LoVo (cell line): ENCODE results near the gene SSBP2.
A peak's percentile ranks its signal among the peaks of the same experiment; 100 is the strongest.

ENCODE experiments used
- DNase-seq: peaks from one replicate; pipeline ENCODE4 v3.0.0-alpha.2; 2016; ENCODE audit warnings: low spot score

SSBP2 gene

GRCh38 chr5:81766611-81767010 lies 15.7 kb upstream of the SSBP2 start:
- no peak for DNase-seq

GRCh38 chr5:81763294-81763928 lies 12.5 kb upstream of the SSBP2 start:
- no peak for DNase-seq

- no peak for DNase-seq
These were observed 12.0 kb upstream of the SSBP2 start for GRCh38 chr5:81762853-81763252.

GRCh38 chr5:81762401-81762800 lies 11.5 kb upstream of the SSBP2 start:
- DNase-seq: no peak

GRCh38 chr5:81761970-81762369 lies 11.1 kb upstream of the SSBP2 start:
- DNase-seq: no peak

GRCh38 chr5:81761270-81761669 lies 10.4 kb upstream of the SSBP2 start:
- DNase-seq: no peak

GRCh38 chr5:81760521-81760920 lies 9.6 kb upstream of the SSBP2 start:
- DNase-seq: no peak

- DNase-seq: no peak
These were observed 8.7 kb upstream of the SSBP2 start for GRCh38 chr5:81759632-81760005.

- no peak for DNase-seq
These were observed 6.5 kb upstream of the SSBP2 start for GRCh38 chr5:81757404-81757803.

GRCh38 chr5:81756016-81756415 lies 5.1 kb upstream of the SSBP2 start:
- DNase-seq: no peak

GRCh38 chr5:81755320-81755719 lies 4.4 kb upstream of the SSBP2 start:
- peak; percentile 76 for DNase-seq

GRCh38 chr5:81754621-81755020 lies 3.7 kb upstream of the SSBP2 start:
- DNase-seq: no peak

- DNase-seq: no peak
These were observed 2.5 kb upstream of the SSBP2 start for GRCh38 chr5:81753429-81753828.

- no peak for DNase-seq
These were observed 1.7 kb upstream of the SSBP2 start for GRCh38 chr5:81752644-81752963.

GRCh38 chr5:81751836-81752643 lies 1.1 kb upstream of the SSBP2 start:
- no peak for DNase-seq

GRCh38 chr5:81750308-81751008 lies 439 bp downstream of the SSBP2 start:
- DNase-seq: no peak

GRCh38 chr5:81749561-81750307 lies 1.2 kb downstream of the SSBP2 start:
- DNase-seq: no peak

GRCh38 chr5:81749192-81749560 lies 1.7 kb downstream of the SSBP2 start:
- DNase-seq: no peak

GRCh38 chr5:81748556-81748955 lies 2.3 kb downstream of the SSBP2 start:
- DNase-seq: no peak

GRCh38 chr5:81747030-81747429 lies 3.9 kb downstream of the SSBP2 start:
- DNase-seq: no peak

- DNase-seq: no peak
These were observed 10.1 kb downstream of the SSBP2 start for GRCh38 chr5:81740758-81741157.

GRCh38 chr5:81739291-81739690 lies 11.6 kb downstream of the SSBP2 start:
- DNase-seq: no peak

- DNase-seq: no peak
These were observed 21.6 kb downstream of the SSBP2 start for GRCh38 chr5:81729276-81729675.
